GM08714 (cell line): Measurements from ENCODE around the gene RFX4.
"Not testable (repeated sequence)": the region's sequence is repeated elsewhere in the genome, so short reads cannot be mapped to it uniquely, and the experiment has no call there.

Experiments
- H3K4me3 ChIP-seq: fragments of 200-500 bp; sonication (Bioruptor generic); 2 replicates; pipeline ENCODE4 v1.5.1; 2014; ENCODE audit warnings: mild to moderate bottlenecking, low read length, inconsistent platforms
- ZNF274 ChIP-seq: IDR thresholded peaks from 2 replicates; pipeline ENCODE4 v1.6.1; 2012; ENCODE audit warnings: mild to moderate bottlenecking, low read depth, low read length

RFX4 gene

DNA sequence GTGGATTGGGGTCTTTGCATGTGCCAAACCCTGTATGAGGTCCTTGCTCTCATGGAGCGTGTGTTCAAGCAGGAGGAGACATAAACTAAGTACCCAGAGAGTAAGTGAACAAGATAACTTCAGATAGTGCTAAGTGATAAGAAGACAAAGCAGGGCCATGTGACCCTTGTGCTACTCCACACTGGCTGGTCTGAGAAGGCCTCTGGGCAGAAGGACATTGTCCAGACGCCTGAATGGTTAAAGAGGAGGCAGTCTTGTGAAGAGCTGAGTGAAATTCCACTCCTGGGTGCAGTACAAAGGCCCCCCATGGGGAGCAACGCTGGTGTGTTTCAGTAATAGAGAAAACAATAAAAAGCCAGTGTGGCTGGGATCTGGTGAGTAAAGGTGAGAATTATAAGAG is 98.4 kb downstream of the RFX4 start:
- H3K4me3 ChIP-seq, result no peak overlapping the region
- TF ChIP-seq ZNF274, result no peak

DNA sequence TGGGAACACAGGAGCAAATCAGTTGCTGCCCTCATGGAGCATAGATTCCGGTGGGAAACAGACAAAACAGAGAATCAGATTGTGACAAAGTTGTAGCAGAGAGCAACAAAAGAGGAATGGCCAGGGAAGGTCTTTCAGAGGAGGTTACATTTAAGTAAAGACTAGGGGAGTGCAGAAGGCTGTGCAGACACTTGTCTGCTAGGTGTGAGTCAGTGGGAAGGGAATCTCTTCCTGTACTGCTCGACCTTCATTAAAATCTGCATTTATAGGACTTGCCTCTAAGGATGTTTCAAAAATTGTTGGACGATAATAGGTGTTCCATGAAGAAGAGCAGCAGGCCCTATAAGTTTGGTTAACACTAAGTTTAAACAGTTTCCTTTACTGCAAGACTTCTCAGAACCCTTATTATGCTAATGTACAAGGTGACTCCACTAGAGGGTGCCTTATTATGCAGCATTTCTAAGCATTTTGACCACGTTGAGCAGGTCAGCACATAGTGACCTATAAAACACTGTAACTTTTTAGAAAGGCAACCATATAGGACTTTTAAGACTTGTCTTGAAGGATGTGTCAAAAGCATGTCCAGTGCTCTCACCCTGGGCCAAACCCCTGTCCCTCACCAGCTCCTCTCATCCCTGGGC is 99.9 kb downstream of the RFX4 start:
- H3K4me3 ChIP-seq, result no peak overlapping the region
- no peak for TF ChIP-seq ZNF274

DNA sequence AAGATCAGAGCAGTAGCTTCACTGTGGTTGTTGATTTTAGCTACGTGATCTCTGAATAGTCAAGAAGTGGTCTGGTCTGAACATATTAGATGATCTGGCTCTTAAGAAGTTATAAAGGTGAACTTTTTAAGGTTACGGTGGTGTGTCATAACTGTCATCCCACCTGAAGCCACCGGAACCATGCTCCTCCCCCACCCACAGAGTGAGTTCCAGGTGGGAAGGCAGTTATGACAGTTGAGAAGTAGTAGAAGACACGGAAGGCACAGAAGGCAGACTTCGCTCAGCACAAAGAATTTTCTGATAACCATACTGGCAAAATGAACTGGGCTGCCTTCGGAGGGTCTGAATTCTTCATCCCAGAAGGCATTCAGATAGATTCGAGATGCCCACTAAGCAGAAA is 101.7 kb downstream of the RFX4 start:
- no peak for TF ChIP-seq ZNF274
- H3K4me3 ChIP-seq, result no peak overlapping the region

DNA sequence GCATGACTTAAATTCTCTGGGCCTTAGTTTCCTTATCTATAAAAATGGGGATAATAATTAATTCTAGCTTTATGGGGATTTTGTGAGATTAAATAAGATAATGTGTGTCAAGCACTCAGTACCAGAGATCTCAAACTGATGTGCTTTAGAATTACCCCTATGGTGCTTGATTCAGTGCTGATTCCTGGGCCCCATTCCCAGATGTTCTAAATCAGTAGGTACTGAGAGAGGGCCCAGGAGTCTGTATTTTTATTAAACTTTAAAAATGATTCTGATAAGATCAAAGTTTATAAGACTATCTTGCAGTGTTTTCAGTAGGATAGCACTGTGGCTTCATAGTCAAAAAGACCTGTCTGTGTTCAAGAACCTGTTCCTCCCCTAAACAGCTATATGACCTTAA is 102.6 kb downstream of the RFX4 start:
- TF ChIP-seq ZNF274, result no peak
- H3K4me3 ChIP-seq, result no peak overlapping the region

DNA sequence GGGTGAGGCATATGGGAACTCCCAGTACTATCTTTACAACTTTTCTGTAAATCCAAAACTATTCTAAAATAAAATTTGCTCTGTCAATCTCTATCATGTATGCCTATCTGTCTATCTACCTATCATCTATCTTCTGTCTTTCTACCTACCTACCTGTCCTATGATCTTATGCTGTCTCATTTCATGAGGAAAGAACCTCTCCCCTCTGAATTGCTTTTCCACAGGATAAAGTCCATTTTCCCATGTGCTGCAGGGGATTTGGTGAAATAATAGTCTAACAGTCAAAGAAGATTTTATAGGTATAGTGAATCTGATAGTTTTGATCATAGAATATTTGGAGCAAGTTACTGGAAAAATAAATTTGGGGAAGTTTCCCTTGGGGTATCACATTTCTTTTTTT is 104.9 kb downstream of the RFX4 start:
- no peak for TF ChIP-seq ZNF274

DNA sequence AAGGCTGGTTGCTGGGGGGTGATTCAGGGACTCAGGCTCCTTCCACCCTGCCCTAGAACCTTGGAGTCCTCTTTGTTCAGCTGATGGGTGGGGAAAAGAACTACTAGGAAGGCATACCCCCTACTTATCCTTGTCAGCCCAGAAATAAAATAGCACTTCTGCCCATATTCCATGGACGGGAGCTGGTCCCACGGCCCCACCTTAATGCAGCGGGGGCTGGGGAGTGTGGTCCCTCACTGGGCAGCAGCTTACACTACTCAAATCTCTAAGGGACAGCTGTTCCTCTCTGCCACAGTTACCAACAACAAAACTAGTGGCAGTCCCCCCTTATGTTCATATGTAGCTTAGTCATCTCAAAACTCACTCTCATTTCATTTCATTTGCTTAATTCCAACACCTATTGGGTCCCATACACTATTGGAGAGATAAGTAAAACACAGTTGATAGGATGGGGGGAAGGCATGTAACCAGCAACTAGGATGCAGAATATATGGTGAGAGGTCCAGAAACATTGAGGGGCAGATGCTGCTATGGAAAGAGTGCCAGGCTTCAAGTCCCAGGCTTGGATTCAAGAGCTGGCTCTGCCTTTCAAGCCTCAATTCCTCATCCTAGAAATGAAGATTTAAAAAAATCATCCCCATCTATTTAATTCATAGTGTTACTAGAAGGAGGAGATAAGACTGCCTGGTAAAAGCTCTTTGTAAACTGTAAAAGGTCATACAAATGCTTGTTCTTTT is 107.9 kb downstream of the RFX4 start:
- TF ChIP-seq ZNF274, result no peak
- H3K4me3 ChIP-seq, result no peak overlapping the region

More for the DNA sequence above, 104.9 kb downstream of the RFX4 start:
- H3K4me3 ChIP-seq, result no peak overlapping the region

DNA sequence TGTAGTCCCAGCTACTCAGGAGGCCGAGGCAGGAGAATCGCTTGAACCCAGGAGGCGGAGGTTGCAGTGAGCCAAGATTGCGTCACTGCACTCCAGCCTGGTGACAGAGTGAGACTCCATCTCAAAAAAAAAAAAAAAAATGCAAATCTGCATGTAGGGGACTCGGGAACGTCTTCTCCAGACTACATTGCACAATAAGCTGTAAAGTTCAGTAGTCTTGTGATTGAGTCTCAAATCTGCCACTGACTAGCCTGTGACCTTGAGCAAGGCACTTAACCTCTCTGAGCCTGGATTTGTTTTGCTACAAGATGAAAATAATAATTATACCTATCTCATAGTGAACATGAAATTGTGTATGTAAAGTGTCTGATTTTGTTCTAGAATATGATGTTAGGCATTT is 109.2 kb downstream of the RFX4 start:
- H3K4me3 ChIP-seq, result not testable (repeated sequence)

DNA sequence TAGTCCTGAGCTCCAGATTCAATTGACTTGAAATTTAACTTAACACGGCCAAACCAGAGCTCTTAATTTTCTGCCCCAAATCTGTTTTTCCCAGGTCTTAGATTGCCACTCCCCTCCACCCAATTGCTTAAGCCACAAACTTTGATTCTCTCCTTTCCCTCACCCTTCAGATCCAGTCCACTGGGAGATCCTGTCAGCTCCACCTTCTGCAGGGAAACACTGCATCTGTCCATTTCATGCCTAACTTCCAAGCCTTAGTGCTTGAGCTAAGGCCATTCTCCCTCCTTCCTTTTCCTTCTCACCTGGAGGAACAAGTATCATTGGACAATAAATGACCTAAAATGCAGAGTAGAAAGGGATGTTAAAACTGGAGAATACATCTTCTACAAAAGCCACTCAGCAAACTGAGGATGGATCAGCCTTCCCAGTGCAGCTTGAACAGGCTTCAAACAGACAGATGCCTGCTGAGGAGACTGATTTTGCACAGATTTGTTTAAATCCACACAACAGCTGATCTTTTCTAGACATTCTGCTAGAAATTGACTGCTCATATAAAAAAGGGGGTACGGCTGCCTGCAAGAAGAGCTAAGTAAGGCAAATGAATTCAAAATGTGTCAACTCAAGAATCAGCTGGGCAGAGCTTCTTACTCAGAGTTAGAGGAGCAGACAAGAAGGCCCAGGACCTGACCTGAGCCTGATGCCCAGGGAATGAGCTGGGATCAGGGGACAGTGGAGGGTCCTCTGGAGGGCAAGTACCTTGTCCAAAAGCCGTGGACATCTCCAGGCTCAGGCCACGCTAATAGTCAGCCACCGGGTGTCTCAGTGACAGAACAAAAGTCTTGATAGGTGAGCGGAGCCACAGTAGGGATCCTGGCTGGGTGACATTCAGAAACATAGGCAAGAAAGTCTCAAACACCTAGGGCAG is 110.4 kb downstream of the RFX4 start:
- no peak for TF ChIP-seq ZNF274
- no peak overlapping the region for H3K4me3 ChIP-seq

DNA sequence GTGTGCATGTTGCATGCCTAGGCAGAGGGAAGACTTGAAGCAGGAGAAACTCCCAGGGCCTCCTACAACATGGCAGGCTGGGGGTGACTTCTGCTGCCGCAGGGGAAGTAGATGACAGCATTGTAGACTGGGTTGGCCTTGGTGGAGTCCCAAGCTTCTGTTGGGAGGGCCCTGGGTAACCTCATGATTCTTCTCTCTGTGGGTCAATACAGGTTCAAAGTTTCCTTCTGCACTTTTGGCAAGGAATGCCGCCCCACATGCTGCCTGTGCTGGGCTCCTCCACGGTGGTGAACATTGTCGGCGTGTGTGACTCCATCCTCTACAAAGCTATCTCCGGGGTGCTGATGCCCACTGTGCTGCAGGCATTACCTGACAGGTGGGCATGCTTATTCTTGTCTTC is 113.3 kb downstream of the RFX4 start:
- H3K4me3 ChIP-seq, result no peak overlapping the region
- TF ChIP-seq ZNF274, result no peak

DNA sequence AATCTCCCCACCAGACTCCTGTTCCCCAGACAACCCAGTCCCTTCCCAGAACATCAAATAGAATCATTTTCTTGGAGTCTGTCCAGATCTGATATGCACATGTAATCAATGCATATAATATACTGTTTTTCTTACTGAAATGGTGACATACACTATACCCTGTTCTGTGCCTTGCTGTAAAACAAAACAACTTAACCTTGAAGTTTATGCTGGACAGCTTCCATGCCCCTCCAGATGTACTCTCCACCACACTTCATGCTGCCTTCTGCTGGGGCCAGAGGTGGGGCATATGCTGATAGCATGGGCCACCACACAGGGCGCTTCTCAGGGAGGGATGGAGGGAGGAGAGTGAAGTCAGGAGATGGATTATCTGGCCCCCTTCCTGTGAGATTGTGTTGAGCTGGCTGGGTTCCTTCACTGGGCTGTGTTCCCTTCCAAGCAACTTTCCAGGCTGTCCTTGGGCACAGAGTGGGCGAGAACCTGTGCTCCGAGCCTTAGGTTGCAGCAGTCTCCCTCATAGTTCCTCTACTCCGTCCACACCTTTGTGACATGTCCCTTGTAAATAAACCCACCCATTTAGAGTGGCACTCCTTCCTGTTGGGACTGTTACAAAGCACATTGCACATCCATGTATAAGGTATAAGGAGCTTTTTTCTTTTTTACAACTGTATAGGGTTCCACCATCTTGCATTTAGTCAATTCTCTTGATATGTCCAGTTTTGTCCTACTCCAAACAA is 114.0 kb downstream of the RFX4 start:
- TF ChIP-seq ZNF274, result no peak
- H3K4me3 ChIP-seq, result no peak overlapping the region

DNA sequence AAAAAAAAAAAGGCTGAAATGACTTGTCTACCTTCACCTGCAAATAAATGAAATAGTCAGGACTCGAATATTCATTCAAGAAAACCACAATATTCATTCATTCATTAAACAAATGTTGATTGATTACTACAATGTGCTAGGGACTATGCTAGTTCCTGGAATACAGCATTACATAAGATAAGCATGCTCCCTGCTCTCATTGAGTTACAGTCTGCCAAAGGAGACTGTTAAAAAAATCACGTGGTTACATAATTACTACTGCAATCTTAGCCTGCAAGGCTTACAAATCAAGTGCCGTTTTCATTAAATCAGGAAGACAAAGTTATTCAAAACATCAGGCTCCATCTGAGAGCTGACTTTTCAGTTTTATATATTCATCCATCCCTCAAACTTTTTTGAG is 121.3 kb downstream of the RFX4 start:
- no peak overlapping the region for H3K4me3 ChIP-seq
- TF ChIP-seq ZNF274, result no peak

DNA sequence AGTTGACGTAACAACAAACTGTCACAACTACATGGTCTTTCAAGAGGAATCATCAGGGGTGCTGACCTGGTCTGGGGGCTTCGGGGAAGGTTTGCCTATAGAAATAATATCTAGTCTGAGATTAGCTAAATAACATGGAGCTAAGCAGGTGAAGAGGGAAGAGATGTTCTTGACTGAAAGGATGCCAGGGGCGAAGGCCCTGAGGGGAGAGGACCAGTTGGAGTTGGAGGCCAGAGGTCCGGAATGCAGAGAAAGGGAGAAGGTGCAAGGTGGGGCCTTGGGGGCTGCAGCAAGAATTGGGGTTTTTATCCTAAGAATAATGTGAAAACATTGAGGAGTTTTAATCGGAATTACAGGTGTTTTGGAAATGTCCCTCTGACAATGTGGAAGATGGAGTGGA is 123.2 kb downstream of the RFX4 start:
- no peak for TF ChIP-seq ZNF274
- H3K4me3 ChIP-seq, result no peak overlapping the region

DNA sequence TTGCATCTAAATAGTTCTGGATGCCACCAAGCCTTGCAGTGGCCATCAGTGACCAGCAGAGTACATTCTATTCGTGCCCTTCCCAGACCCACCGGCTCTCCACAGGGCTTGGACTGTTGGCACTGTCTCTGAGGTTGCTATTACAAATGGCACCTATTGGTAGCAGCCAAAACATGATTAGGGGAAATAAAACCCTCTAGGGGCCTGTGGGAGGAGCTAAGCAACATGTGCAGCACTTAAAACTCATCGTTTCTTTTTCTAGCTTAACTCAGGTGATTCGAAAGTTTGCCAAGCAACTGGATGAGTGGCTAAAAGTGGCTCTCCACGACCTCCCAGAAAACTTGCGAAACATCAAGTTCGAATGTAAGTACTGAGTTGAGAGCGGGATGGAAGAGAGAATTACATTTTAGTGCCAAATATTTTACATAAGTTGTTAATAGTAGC is 126.3 kb downstream of the RFX4 start:
- H3K4me3 ChIP-seq, result no peak overlapping the region
- TF ChIP-seq ZNF274, result no peak

DNA sequence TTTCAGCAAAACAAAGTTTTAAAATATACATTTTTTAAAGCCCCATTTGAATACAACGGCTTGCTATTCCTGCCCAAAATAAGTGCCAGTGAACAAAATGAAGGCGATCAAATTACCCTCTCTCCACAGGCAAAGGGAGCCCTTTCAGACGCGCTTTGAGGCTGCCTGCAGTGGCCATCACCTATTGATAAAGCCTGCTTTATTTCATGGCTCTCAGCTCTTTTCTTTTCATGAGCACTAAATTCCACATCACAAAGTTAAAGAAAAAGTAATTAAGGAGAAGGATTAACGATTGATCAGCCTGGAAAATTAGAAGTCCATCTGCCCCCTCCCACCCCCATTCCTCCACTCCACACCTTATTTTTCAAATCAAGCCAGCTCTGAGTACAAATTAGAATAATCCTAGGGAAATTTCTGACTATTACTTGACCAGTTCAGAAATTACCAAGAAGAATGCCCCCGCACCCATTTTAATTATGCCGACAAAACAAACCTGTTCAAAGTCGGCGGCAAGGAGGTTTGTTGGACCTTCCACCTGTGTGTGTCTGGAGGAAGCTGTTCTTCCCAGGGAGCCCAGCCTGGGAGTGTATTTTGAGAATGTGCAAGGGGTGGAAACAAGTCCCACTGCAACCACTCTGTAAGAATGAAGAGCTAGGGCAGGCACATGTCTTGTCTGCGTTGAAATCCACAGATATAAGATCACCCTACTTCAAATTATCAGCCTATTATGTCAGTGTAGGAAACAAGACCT is 127.5 kb downstream of the RFX4 start:
- no peak overlapping the region for H3K4me3 ChIP-seq
- TF ChIP-seq ZNF274, result no peak
